GM12872 (cell line): ENCODE data around the gene PRKN.

Experiments
- CTCF ChIP-seq: IDR thresholded peaks from 3 replicates; pipeline ENCODE4 v1.5.1; 2011; ENCODE audit warnings: low read depth, mild to moderate bottlenecking, low read length, moderate library complexity; ENCODE audit not compliant: insufficient read depth

PRKN gene

GRCh38 chr6:161732594-161732993, 995.0 kb downstream of the PRKN start:
- TF ChIP-seq CTCF = no peak

GRCh38 chr6:161727083-161727833, 1000.3 kb downstream of the PRKN start:
- no peak for TF ChIP-seq CTCF

- no peak for TF ChIP-seq CTCF
Measured at GRCh38 chr6:161722394-161722793, 1005.2 kb downstream of the PRKN start.

GRCh38 chr6:161721511-161721910, 1006.1 kb downstream of the PRKN start:
- no peak for TF ChIP-seq CTCF

- TF ChIP-seq CTCF = no peak
Measured at GRCh38 chr6:161716176-161716575, 1011.4 kb downstream of the PRKN start.

- no peak for TF ChIP-seq CTCF
Measured at GRCh38 chr6:161711938-161712337, 1015.6 kb downstream of the PRKN start.

GRCh38 chr6:161711515-161711914, 1016.1 kb downstream of the PRKN start:
- TF ChIP-seq CTCF = no peak
